Measurements from ENCODE around the gene NRAP. TPM values are rescaled to one million over a fixed set of nuclear protein-coding genes. Genes with fewer than 3 reads are reported as not detected.

NRAP gene
- total RNA-seq, 4 donors from 2014 or later: under 0.01 TPM; not detected in 3

DNA sequence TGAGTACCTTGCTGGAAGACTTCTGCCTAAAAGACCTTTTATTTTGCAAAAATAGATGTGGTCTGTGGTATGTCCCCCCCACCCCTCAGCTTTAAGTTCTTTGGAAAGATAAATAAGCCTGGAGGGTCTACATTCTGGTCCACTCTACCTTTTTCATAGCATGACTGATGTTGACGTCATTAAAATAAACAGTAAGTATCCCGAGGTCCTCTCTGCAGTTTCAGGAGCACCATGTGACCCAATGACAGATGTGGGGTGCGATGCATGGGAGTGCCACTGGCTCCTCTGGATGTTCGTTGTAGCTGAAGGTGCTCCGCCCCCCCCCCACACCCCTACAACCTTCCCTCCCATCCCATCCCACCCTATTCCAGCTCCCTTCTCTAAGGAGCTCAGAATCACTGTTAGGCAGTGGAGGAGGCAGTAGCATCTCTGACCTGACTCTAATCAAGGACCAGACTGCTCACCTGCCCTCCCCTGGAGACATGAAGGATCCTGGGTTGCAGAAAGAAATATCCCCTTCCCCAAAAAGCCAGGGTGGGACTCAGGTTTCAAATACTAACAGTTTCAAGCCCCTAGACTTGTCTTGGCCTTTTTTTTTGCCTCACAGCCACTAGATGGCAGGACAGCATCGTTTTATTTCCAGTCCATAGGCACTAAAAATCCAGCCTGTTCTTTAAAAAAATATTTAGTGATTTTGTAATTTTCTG, 40.9 kb upstream of the NRAP start:
- Histone ChIP-seq H3K27me3 (no peaks in the 10 kb centered on the region), H3K4me3 (no peak overlapping the region), H3K9me3 (no peaks in the 10 kb centered on the region), H3K4me1 (peaks cover 0 to 36% (median 4%) of the 10 kb centered on the region in 4 donors), H3K36me3 (peaks cover 0 to 22% (median 0%) of the 10 kb centered on the region in 3 donors), H3K27ac (no peak overlapping the region)
- peak in 1 of 2 donors; percentile 23 for DNase-seq (ENCODE audit: low spot score in 2 of 2)
- WGBS, 2 donors: 38 to 52% methylated on average over 6 of the region's 6 CpGs
- TF ChIP-seq, protein P1, sequence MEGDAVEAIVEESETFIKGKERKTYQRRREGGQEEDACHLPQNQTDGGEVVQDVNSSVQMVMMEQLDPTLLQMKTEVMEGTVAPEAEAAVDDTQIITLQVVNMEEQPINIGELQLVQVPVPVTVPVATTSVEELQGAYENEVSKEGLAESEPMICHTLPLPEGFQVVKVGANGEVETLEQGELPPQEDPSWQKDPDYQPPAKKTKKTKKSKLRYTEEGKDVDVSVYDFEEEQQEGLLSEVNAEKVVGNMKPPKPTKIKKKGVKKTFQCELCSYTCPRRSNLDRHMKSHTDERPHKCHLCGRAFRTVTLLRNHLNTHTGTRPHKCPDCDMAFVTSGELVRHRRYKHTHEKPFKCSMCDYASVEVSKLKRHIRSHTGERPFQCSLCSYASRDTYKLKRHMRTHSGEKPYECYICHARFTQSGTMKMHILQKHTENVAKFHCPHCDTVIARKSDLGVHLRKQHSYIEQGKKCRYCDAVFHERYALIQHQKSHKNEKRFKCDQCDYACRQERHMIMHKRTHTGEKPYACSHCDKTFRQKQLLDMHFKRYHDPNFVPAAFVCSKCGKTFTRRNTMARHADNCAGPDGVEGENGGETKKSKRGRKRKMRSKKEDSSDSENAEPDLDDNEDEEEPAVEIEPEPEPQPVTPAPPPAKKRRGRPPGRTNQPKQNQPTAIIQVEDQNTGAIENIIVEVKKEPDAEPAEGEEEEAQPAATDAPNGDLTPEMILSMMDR (IDR thresholded peaks at IDR 0.05): peak; percentile 41 to 58 (median 51)
- TF ChIP-seq POLR2A (IDR thresholded peaks at IDR 0.05): no peak

DNA sequence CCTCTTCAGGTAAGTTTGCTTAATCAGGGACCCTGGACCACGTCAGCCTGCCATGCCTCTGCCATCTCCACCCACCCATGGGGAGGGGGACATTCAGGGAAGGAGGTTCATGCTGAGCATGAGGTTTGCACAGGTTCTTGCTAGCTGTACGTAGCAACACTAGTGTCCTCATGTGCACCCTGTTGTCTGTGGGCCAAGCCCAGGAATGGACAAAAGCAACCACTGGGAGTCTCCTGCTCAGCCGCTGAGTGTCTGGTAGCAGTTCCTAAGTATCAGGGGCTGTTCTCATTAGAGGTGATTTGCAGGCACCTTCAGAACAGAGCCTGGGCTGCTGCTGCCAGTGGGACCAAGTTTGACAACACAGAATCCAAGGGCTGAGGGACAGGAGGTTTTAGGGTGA, 33.8 kb upstream of the NRAP start:
- Histone ChIP-seq H3K27ac (no peak overlapping the region), H3K4me3 (no peak overlapping the region), H3K27me3 (no peaks in the 10 kb centered on the region), H3K4me1 (no peaks in the 10 kb centered on the region), H3K36me3 (peaks cover 0 to 57% (median 2%) of the 10 kb centered on the region in 3 donors), H3K9me3 (peaks cover 0 to 16% (median 6%) of the 10 kb centered on the region in 4 donors)
- DNase-seq (ENCODE audit: low spot score in 2 of 2): no peak
- TF ChIP-seq, protein P1 (IDR thresholded peaks at IDR 0.05): no peak
- TF ChIP-seq POLR2A (IDR thresholded peaks at IDR 0.05) (no peak), EP300 (IDR thresholded peaks at IDR 0.05) (no peak)
- 96 to 98% methylated on average over 3 of the region's 3 CpGs for WGBS, 2 donors

DNA sequence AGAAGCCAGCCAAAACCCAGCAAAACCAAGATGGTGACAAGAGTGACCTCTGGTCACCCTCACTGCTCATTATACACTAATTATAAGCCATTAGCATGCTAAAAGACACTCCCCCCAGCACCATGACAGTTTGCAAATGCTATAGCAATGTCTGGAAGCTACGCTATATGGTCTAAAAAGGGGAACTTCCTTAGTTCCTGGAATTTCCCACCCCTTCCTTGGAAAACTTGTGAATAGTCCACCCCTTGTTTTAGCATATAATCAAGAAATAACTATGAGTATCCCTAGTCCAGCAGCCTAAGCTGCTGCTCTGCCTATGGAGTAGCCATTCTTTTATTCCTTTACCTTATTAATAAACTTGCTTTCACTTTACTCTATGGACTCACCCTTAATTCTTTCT, 31.9 kb upstream of the NRAP start:
- WGBS, 2 donors: 93 to 100% methylated on average over 1 of the region's 1 CpG
- Histone ChIP-seq H3K36me3 (peaks cover 0 to 61% (median 10%) of the 10 kb centered on the region in 3 donors), H3K4me1 (no peaks in the 10 kb centered on the region), H3K27ac (no peak overlapping the region), H3K4me3 (no peak overlapping the region), H3K27me3 (no peaks in the 10 kb centered on the region), H3K9me3 (peaks cover 0 to 25% (median 6%) of the 10 kb centered on the region in 4 donors)
- no peak for TF ChIP-seq POLR2A (IDR thresholded peaks at IDR 0.05)
- TF ChIP-seq, protein P1 (IDR thresholded peaks at IDR 0.05): no peak
- no peak for TF ChIP-seq EP300 (IDR thresholded peaks at IDR 0.05)
- no peak for DNase-seq (ENCODE audit: low spot score in 2 of 2)

DNA sequence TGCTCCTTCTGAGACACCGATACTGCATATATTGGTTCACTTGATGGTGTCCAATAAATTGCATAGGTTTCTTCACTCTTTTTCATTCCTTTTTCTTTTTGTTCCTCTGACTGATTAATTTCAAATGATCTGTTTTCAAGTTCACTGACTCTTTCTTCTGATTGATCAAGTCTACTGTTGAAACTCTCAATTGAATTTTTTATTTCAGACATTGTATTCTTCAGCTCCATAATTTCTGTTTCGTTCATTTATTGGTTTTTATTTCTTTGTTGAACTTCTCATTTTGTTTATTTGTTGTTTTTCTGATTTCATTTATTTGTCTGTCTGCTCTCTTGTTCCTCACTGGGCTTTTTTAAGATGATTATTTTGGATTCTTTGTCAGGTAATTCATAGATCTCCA, 29.5 kb upstream of the NRAP start:
- Histone ChIP-seq H3K4me3 (no peak overlapping the region), H3K4me1 (no peaks in the 10 kb centered on the region), H3K27ac (no peak overlapping the region), H3K9me3 (peaks cover 0 to 34% (median 8%) of the 10 kb centered on the region in 4 donors), H3K27me3 (no peaks in the 10 kb centered on the region), H3K36me3 (peaks cover 0 to 55% (median 10%) of the 10 kb centered on the region in 3 donors)
- 98% methylated on average over 2 of the region's 2 CpGs for WGBS, 2 donors
- no peak for DNase-seq (ENCODE audit: low spot score in 2 of 2)
- TF ChIP-seq, protein P1 (IDR thresholded peaks at IDR 0.05): no peak
- TF ChIP-seq POLR2A (IDR thresholded peaks at IDR 0.05): no peak
- no peak for TF ChIP-seq EP300 (IDR thresholded peaks at IDR 0.05)

DNA sequence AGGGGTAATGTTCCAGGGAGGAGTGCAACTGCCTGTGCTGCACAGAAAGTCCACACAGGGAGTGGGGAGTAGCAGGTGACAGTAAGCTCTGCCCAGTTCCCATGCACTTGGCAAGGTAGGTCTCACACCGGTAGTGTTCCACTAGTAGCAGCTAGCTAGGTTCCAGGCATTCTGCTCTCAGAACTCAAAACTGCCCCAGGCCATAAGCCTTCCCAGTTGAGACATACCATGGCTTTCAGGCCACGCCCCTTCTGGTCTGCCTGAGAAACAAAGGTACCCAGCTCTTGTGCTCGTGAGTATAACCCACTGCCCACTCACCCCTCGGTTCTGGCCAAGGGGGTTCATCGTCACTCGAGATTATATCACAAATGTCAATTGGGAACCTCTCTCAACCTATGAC, 28.4 kb upstream of the NRAP start:
- no peaks in the 10 kb centered on the region for H3K27me3 ChIP-seq
- H3K4me3 ChIP-seq: no peak overlapping the region
- no peaks in the 10 kb centered on the region for H3K4me1 ChIP-seq
- no peak for DNase-seq (ENCODE audit: low spot score in 2 of 2)
- TF ChIP-seq EP300 (IDR thresholded peaks at IDR 0.05) (no peak), POLR2A (IDR thresholded peaks at IDR 0.05) (no peak)
- TF ChIP-seq, protein P1 (IDR thresholded peaks at IDR 0.05): no peak
- H3K9me3 ChIP-seq: peaks cover 0 to 43% (median 10%) of the 10 kb centered on the region in 4 donors
- no peak overlapping the region for H3K27ac ChIP-seq
- 93 to 98% methylated on average over 6 of the region's 6 CpGs for WGBS, 2 donors
- peaks cover 0 to 47% (median 10%) of the 10 kb centered on the region in 3 donors for H3K36me3 ChIP-seq
